Mesenchymal stem cell (in vitro differentiated cells and primary cell): Measurements from ENCODE around the gene CENPW.

Source experiments
- DNase-seq: peaks from one replicate; pipeline ENCODE4 v3.0.0-alpha.2; 2013
- H2AFZ ChIP-seq: one replicate; pipeline ENCODE4 v1.6.1; 2013; ENCODE audit warnings: low read depth, mild to moderate bottlenecking, control low read depth, inconsistent platforms, low read length, moderate library complexity
- H2AK5ac ChIP-seq: 2 replicates; pipeline ENCODE4 v1.6.1; 2013; ENCODE audit warnings: low read length, moderate library complexity, mild to moderate bottlenecking, inconsistent platforms; ENCODE audit not compliant: severe bottlenecking
- H2BK120ac ChIP-seq: one replicate; pipeline ENCODE4 v1.6.1; 2013; ENCODE audit warnings: low read depth, mild to moderate bottlenecking, inconsistent platforms, low read length, moderate library complexity
- H2BK12ac ChIP-seq, 2 experiments: one replicate each; pipeline ENCODE4 v1.6.1; 2013; ENCODE audit warnings: inconsistent platforms in 2 of 2, low read length in 2 of 2, mild to moderate bottlenecking in 2 of 2, moderate library complexity in 2 of 2, control low read depth in 1 of 2
- H2BK15ac ChIP-seq: one replicate; pipeline ENCODE4 v1.6.1; 2013; ENCODE audit warnings: mild to moderate bottlenecking, low read depth, inconsistent platforms; ENCODE audit not compliant: poor library complexity, severe bottlenecking
- H2BK5ac ChIP-seq: 2 replicates; pipeline ENCODE4 v1.6.1; 2013; ENCODE audit warnings: low read depth, mild to moderate bottlenecking, low read length, control low read depth, inconsistent platforms; ENCODE audit not compliant: poor library complexity, severe bottlenecking
- H3K14ac ChIP-seq, 2 experiments: one replicate each; pipeline ENCODE4 v1.6.1; 2013; ENCODE audit warnings: inconsistent platforms in 2 of 2, low read length in 2 of 2, control low read depth in 1 of 2, mild to moderate bottlenecking in 1 of 2, moderate library complexity in 1 of 2
- H3K18ac ChIP-seq, 2 experiments: one replicate each; pipeline ENCODE4 v1.6.1; 2013; ENCODE audit warnings: inconsistent platforms in 2 of 2, low read length in 2 of 2, control low read depth in 1 of 2, low read depth in 1 of 2, mild to moderate bottlenecking in 1 of 2
- H3K23ac ChIP-seq, 2 experiments: one replicate each; pipeline ENCODE4 v1.6.1; 2013; ENCODE audit warnings: inconsistent platforms in 2 of 2, low read length in 2 of 2, mild to moderate bottlenecking in 2 of 2, moderate library complexity in 2 of 2, control low read depth in 1 of 2
- H3K27ac ChIP-seq: 2 replicates; pipeline ENCODE4 v1.5.1; 2013; ENCODE audit warnings: mild to moderate bottlenecking, moderate library complexity, low read length, control low read depth, inconsistent platforms; ENCODE audit not compliant: poor library complexity, severe bottlenecking
- H3K27me3 ChIP-seq, 2 experiments: 2 replicates each; pipeline versions ENCODE4 v1.6.1 to v1.7.0; 2013; ENCODE audit warnings: low read length in 2 of 2, mild to moderate bottlenecking in 2 of 2, moderate library complexity in 2 of 2, control low read depth in 1 of 2, inconsistent platforms in 1 of 2; ENCODE audit not compliant: control insufficient read depth in 1 of 2, insufficient read depth in 1 of 2
- H3K36me3 ChIP-seq, 2 experiments: 2 replicates each; pipeline versions ENCODE4 v1.6.1 to v1.7.0; 2013; ENCODE audit warnings: low read length in 2 of 2, control low read depth in 1 of 2, inconsistent platforms in 1 of 2, low read depth in 1 of 2, mild to moderate bottlenecking in 1 of 2; ENCODE audit not compliant: insufficient read depth in 2 of 2, control insufficient read depth in 1 of 2
- H3K4ac ChIP-seq, 2 experiments: one replicate each; pipeline ENCODE4 v1.6.1; 2013; ENCODE audit warnings: inconsistent platforms in 2 of 2, low read length in 2 of 2, mild to moderate bottlenecking in 2 of 2, moderate library complexity in 2 of 2, control low read depth in 1 of 2, low read depth in 1 of 2
- H3K4me1 ChIP-seq: 2 replicates; pipeline ENCODE4 v1.6.1; 2013; ENCODE audit warnings: low read depth, low read length, control low read depth; ENCODE audit not compliant: control insufficient read depth, insufficient read depth
- H3K4me2 ChIP-seq: 2 replicates; pipeline ENCODE4 v1.6.1; 2013; ENCODE audit warnings: low read length, mild to moderate bottlenecking, inconsistent platforms; ENCODE audit not compliant: poor library complexity, severe bottlenecking
- H3K4me3 ChIP-seq, 2 experiments: 2 replicates each; pipeline versions ENCODE4 v1.5.1 to v1.7.0; 2013; ENCODE audit warnings: low read length in 2 of 2, mild to moderate bottlenecking in 2 of 2, control low read depth in 1 of 2, low read depth in 1 of 2; ENCODE audit not compliant: insufficient read depth in 1 of 2
- H3K79me1 ChIP-seq: replicated peaks from 2 replicates; pipeline ENCODE4 v1.6.1; 2013; ENCODE audit warnings: mild to moderate bottlenecking, control low read depth, low read length, inconsistent platforms; ENCODE audit not compliant: poor library complexity, severe bottlenecking
- H3K9ac ChIP-seq: 2 replicates; pipeline ENCODE4 v1.7.0; 2013; ENCODE audit warnings: mild to moderate bottlenecking, low read length, moderate library complexity
- H3K9me3 ChIP-seq: 2 replicates; pipeline ENCODE4 v1.7.0; 2013; ENCODE audit warnings: mild to moderate bottlenecking, low read length; ENCODE audit not compliant: control insufficient read depth
- H4K8ac ChIP-seq: one replicate; pipeline ENCODE4 v1.6.1; 2013; ENCODE audit warnings: inconsistent platforms, mild to moderate bottlenecking, low read length, moderate library complexity
- H4K91ac ChIP-seq: one replicate; pipeline ENCODE4 v1.6.1; 2013; ENCODE audit warnings: mild to moderate bottlenecking, low read length, inconsistent platforms
- WGBS: methylation state at CpG from one replicate; pipeline ENCODE4 v1.1.7; 2013; ENCODE audit warnings: mixed read lengths; 5-methylcytosine and 5-hydroxymethylcytosine counted together

CENPW gene

DNA sequence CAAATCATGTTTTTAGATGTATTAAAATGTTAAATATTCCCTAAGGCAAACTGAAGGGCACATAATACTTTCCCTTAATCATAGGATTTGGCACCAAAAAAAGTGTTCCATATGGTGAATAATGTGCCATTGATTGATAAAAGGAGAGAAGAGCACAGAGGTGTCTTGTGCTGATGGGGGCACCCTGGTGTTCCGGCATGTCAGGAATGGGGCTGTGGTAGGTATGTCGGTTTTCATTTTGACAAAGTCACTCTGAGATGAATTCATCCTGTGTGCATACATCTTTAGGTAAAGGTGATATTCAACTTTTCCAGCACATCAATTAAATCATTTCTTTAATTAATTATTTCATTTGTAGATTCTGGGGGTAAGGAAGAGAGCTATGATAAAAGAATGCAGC, 36.8 kb downstream of the CENPW start:
- 90% methylated on average over 2 of the region's 2 CpGs for WGBS
- Histone ChIP-seq H3K27ac (no peak overlapping the region), H4K8ac (no peak overlapping the region), H4K91ac (no peak overlapping the region), H2BK12ac (no peak overlapping the region), H3K27me3 (no peaks in the 10 kb centered on the region), H2AK5ac (no peak overlapping the region), H3K14ac (no peak overlapping the region), H3K18ac (no peak overlapping the region), H3K4ac (no peak overlapping the region), H3K4me1 (no peaks in the 10 kb centered on the region), H3K9ac (no peak overlapping the region), H3K4me2 (no peak overlapping the region), H2BK15ac (no peak overlapping the region), H3K79me1 (peaks cover 2% of the 10 kb centered on the region), H3K23ac (no peak overlapping the region), H2AFZ (no peak overlapping the region), H3K9me3 (peaks cover 6% of the 10 kb centered on the region), H2BK120ac (no peak overlapping the region), H2BK5ac (no peak overlapping the region), H3K4me3 (no peak overlapping the region), H3K36me3 (no peaks in the 10 kb centered on the region)
- no peak for DNase-seq

DNA sequence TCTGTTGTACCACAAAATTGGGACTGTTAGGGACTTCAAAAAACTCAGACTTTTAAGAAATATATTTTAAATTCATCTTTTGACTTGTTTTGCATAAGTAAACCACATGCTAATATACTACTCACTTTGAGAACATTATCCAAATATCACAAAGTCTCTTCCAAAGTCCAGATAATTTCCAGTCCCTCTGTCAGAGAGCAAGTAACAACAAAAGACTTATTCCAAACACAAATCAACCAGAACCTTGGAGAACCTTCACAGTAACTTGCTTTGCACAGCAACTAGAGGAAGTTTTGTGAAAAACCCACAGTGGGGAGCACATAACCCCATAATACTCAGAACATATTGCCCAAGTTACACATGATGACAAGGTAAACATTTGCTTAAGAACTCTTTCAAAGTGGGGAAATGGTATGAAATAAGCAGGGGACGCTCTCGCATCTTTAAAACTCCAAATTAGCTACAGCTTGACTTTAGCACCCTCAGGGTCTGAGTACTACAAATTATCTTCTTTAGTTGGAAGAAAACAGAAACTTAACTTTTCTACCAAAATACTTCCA, 37.8 kb downstream of the CENPW start:
- H3K4ac ChIP-seq: no peak overlapping the region
- no peak overlapping the region for H3K18ac ChIP-seq
- no CpG with 5 or more reads among the region's 2 CpGs for WGBS
- H4K8ac ChIP-seq: no peak overlapping the region
- H2BK12ac ChIP-seq: no peak overlapping the region
- H2AK5ac ChIP-seq: no peak overlapping the region
- no peak overlapping the region for H3K9ac ChIP-seq
- H3K14ac ChIP-seq: no peak overlapping the region
- no peak overlapping the region for H2BK5ac ChIP-seq
- no peak for DNase-seq
- no peak overlapping the region for H4K91ac ChIP-seq
- no peak overlapping the region for H3K23ac ChIP-seq
- no peaks in the 10 kb centered on the region for H3K4me1 ChIP-seq
- no peak overlapping the region for H3K4me3 ChIP-seq
- no peak overlapping the region for H2AFZ ChIP-seq
- H3K9me3 ChIP-seq: peaks cover 9% of the 10 kb centered on the region
- H3K27me3 ChIP-seq: no peaks in the 10 kb centered on the region
- H3K79me1 ChIP-seq: peaks cover 2% of the 10 kb centered on the region
- H2BK120ac ChIP-seq: no peak overlapping the region
- H3K27ac ChIP-seq: no peak overlapping the region
- H3K4me2 ChIP-seq: no peak overlapping the region
- no peak overlapping the region for H2BK15ac ChIP-seq
- H3K36me3 ChIP-seq: no peaks in the 10 kb centered on the region

DNA sequence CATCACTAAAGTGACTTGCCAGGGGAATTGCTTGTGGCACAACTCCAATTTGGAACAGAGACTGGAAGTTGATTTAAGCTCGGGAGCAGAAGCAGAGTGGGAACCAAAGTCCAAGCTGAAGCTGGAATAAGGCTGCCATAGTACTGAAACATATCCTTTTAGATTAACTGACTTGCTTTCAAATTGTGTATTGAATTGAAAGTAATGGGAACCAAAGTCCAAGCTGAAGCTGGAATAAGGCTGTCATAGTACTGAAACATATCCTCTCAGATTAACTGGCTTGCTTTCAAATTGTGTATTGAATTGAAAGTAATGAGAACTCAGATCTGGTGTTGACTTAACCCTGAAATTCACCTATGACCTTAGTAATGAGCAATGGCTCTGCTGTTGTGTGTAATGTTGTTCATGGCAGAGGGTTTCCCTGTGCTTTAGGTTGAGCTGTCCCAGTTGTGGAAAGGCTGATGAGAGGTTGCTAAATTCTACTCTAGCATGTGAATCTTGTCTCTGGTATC, 40.2 kb downstream of the CENPW start:
- H4K91ac ChIP-seq: no peak overlapping the region
- H3K14ac ChIP-seq: no peak overlapping the region
- no peak overlapping the region for H2BK15ac ChIP-seq
- H2AK5ac ChIP-seq: no peak overlapping the region
- H2BK120ac ChIP-seq: no peak overlapping the region
- H3K9me3 ChIP-seq: peaks cover 23% of the 10 kb centered on the region
- H3K4ac ChIP-seq: no peak overlapping the region
- H3K18ac ChIP-seq: no peak overlapping the region
- H3K27ac ChIP-seq: no peak overlapping the region
- H3K23ac ChIP-seq: no peak overlapping the region
- H3K36me3 ChIP-seq: no peaks in the 10 kb centered on the region
- H4K8ac ChIP-seq: no peak overlapping the region
- H3K79me1 ChIP-seq: no peaks in the 10 kb centered on the region
- no peak overlapping the region for H3K9ac ChIP-seq
- H2BK12ac ChIP-seq: no peak overlapping the region
- no peak overlapping the region for H2BK5ac ChIP-seq
- H3K4me3 ChIP-seq: no peak overlapping the region
- no peaks in the 10 kb centered on the region for H3K4me1 ChIP-seq
- no peak overlapping the region for H2AFZ ChIP-seq
- DNase-seq: no peak
- H3K27me3 ChIP-seq: no peaks in the 10 kb centered on the region
- WGBS: 100% methylated on average over 1 of the region's 1 CpG
- no peak overlapping the region for H3K4me2 ChIP-seq

DNA sequence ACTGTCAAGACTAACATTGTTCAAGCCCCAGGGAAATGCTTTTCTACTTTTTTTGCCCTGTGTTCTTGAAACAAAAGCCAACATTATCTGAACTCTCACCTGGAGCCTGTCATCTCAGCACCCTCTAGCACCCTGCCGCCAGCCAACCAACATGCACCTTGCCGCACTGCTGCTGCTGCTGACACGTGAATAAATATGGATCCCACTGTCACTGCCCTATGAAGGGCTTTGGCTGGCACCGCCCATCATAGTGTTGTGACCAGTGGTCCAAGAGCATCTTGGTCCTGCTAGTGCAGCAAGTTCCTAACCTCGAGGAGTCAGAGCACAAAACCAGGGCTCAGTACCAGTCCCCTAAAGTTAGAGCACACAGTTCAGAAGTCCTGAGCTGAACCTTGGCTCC, 41.6 kb downstream of the CENPW start:
- Histone ChIP-seq H3K9ac (no peak overlapping the region), H2BK12ac (no peak overlapping the region), H3K27me3 (no peaks in the 10 kb centered on the region), H4K91ac (no peak overlapping the region), H3K14ac (no peak overlapping the region), H2AFZ (no peak overlapping the region), H3K4me2 (no peak overlapping the region), H3K36me3 (no peaks in the 10 kb centered on the region), H3K23ac (no peak overlapping the region), H3K18ac (no peak overlapping the region), H3K27ac (no peak overlapping the region), H3K4me1 (no peaks in the 10 kb centered on the region), H3K9me3 (peaks cover 23% of the 10 kb centered on the region), H2AK5ac (no peak overlapping the region), H2BK120ac (no peak overlapping the region), H4K8ac (no peak overlapping the region), H3K4me3 (no peak overlapping the region), H2BK15ac (no peak overlapping the region), H3K4ac (no peak overlapping the region), H3K79me1 (no peaks in the 10 kb centered on the region), H2BK5ac (no peak overlapping the region)
- 97% methylated on average over 5 of the region's 5 CpGs for WGBS
- no peak for DNase-seq
